G401 (cell line): Measurements from ENCODE around the gene MTOR. TPM values are rescaled to one million over a fixed set of nuclear protein-coding genes. Genes with fewer than 3 reads are reported as not detected.
"Not testable (repeated sequence)": the region's sequence is repeated elsewhere in the genome, so short reads cannot be mapped to it uniquely, and the experiment has no call there.

ENCODE experiments used
- DNase-seq: peaks from one replicate; pipeline ENCODE4 v3.0.0-alpha.2; 2015; ENCODE audit warnings: low spot score
- in situ Hi-C: cut with HindIII; loops from 2 replicates; pipeline ENCODE4 v1.10.0; 2016; ENCODE audit warnings: low sequenced_read_pairs, mixed read lengths
- total RNA-seq: library from RNA; depleted of rRNA; stranded (reverse); fragments of >200 nt; shearing (Covaris generic); gene quantifications from 2 replicates; pipeline ENCODE4 v1.2.3, GENCODE V29; 2014

MTOR gene
- total RNA-seq, 1 experiment from 2014 or later: 26.7 TPM

DNA sequence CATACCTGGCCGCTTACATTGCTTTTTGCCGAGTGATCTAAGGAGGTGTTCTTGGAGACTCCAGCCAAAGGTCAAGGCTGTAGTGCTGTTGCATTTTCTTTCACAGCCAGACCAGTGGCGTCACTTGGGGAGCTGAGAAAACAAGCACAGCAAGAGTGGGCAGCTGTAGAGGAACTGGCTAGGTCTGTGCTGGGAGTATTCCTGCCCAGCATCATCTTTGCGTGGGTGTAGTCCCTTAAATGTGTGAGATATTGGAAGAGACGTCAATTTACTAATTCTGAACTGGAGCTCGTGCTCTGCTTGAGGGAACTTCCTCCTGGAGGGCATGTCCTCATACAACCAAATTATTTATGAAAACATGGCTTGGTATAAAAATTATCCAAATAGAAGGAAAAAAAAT lies 20.8 kb upstream of the MTOR start:
- DNase-seq: no peak
- in situ Hi-C loops: no loop called here

DNA sequence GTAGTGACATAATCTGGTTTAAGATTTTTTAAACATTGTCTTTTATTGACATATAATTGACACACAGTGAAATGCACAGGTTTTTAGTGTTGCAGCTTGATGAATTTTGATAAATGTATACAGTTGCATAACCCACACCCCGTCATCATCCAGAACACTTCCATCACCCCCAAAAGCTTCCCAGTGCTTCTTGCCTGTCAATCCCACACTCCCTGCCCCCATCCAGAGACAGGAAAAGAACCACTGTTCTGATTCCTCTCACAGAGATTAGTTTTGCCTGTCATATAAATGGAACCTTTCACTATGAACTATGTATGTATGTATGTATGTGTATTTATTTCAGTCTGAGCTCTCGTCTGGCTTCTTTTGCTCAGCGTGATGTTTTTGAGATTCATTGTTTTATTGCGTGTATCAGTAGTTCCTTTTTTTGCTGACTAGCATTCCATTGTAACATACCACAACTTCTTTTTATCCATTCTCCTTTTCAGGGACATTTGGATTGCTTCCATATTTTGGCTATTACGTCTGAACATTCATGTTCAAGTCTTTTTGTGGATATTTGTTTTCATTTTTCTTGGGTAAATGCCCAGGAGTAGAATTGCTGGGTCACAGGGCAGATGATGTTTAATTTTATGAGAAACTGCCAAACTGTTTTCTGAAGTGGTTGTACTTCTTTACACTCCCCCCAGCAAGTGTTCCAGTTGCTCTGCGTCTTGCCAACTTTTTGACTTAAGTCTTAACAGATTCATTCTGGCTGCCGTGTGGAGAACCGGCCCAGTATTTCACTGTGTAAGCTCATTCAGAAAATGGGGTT lies 19.4 kb upstream of the MTOR start:
- no peak for DNase-seq

DNA sequence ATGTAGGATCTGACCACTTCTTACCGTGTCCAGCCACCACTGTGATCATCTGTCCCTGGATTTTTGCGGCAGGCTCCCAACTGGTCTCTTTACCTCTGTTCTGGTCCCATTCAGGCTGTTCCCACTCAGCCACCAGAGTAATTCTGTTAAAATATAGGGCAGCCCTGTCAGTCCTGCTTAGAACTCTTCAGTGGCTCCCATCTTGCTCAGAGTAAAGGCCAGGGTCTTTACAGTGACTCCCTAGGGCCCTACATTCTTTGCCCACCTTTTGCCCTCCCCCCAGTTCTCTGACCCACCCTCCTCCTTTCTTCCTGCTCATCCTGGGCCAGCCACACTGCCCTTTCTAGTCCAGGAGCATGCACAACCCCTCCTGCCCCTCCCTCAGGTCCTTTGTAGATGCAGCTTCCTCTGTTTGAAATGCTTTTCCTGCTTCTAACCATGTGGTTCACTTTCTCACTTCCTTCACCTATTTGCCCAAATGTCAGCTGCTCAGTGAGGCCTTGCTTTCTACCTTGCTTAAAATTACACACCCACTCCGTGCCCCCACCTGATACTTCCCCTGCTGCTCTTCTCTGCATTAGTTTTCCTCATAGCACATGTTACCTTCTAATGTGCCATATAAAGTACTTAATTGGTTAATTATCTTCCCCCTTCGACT lies 18.5 kb upstream of the MTOR start:
- in situ Hi-C loops: no loop called here
- no peak for DNase-seq

More for the DNA sequence above, 19.4 kb upstream of the MTOR start:
- in situ Hi-C loops: no loop called here

DNA sequence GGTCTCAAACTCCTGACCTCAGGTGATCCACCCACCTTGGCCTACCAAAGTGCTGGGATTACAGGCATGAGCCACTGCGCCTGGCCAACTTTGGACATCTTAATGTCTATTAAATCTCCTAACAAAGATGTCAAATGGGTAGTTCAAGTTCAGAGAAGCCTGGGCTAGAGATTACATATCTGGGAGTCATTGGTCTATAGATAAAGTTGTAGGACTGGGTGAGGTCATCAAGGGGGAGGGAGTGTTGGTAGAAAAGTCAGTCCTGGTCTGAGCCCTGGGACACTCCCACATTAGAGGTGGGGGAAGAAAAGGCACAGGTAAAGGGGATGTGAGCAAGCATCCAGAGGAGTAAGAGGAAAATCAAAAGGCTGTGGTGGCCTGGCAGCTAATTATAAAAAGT lies 17.3 kb upstream of the MTOR start:
- no peak for DNase-seq
- in situ Hi-C loops: no loop called here

DNA sequence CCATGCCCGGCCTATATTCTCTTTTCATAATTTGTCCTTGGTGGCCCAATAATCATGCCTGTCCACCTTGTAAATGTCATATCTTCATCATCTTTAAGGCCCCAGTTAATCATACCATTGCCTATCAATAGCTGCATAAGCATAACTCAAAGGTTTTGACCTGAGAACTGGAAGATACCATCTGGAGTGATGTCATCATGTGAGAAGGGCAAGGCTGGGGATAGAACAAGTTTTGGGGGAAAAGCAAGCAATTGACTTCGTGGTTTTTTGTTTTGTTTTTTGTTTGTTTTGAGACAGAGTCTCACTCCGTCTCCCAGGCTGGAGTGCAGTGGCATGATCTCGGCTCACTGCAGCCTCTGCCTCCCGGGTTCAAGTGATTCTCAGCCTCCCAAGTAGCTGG lies 16.8 kb upstream of the MTOR start:
- in situ Hi-C loops: no loop called here
- DNase-seq: no peak

DNA sequence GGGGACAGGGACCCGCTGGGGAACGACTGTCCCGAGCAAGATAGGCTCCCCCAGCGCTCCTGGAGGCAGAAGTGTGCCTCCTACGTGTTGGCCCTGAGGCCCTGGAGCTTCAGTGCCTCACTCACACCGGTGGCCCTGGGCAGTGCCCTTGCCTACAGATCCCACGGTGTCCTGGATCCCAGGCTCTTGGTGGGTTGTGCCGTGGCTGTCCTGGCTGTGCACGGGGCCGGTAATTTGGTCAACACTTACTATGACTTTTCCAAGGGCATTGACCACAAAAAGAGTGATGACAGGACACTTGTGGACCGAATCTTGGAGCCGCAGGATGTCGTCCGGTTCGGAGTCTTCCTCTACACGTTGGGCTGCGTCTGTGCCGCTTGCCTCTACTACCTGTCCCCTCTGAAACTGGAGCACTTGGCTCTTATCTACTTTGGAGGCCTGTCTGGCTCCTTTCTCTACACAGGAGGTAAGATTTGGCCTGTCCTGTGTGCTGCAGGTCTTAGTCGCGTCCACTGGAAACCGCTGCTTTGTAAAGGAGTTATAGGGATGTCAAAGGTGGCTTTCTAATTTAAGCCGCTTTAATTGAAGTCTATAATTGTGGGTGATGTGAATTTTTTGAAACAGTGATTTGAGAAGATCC lies 11.4 kb upstream of the MTOR start:
- no peak for DNase-seq
- in situ Hi-C loops: no loop called here

DNA sequence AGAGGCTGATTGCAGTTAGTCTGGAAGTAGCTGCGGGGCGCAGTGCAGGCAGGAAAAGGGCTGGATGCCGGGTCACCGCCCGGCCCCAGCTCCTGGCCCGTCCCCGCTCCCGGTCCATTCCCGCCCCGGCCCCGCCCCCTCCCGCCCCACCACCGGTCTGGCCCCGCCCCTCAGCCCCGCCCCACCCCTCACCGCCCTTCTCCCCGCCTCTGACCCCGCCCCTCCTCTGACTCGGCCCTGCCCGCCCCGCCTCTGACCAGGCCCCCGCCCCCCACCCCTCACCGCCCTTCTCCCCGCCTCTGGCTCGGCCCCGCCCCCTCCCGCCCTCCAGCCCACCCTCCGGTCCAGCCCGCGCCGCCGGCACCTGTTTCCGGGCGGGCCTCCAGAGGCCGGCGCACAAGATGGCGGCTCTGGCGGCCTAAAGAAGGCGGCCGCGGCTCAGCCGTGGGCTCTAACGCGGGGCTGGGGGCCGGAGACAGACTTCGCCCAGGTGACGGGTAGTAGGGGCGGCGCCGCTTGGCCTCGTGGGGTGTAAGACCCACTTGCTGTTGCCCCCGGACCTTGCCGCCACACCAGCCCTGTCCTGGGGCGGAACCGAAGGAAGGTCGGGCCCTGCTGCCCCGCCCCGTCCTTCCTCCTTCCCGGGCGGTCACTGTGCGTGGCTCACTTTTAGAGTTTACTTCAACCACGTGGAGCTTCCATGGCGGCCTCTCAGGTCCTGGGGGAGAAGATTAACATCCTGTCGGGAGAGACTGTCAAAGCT lies 10.7 kb upstream of the MTOR start, which contains the start of gene UBIAD1:
Gene UBIAD1, plus strand, starts transcription at position 367 of the 763 bp plus-strand sequence. Its CDS starts 334 bp downstream, at position 701.
- DNase-seq: peak; percentile 88
- in situ Hi-C loops: no loop called here

DNA sequence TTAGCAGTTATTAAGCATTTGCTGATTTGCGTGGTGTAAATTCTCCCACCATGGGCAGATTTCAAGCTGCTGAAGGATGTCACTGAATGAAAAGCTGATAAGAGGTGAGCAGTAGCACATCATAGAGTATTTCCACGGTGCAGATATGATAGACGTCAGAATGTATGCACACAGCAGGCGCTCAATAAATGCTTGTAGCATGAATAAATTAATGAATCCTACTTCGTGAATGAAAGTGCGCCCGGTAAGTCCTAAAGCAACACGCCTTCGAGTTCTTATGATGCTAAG lies 10.1 kb upstream of the MTOR start:
- no peak for DNase-seq
- in situ Hi-C loops: no loop called here

DNA sequence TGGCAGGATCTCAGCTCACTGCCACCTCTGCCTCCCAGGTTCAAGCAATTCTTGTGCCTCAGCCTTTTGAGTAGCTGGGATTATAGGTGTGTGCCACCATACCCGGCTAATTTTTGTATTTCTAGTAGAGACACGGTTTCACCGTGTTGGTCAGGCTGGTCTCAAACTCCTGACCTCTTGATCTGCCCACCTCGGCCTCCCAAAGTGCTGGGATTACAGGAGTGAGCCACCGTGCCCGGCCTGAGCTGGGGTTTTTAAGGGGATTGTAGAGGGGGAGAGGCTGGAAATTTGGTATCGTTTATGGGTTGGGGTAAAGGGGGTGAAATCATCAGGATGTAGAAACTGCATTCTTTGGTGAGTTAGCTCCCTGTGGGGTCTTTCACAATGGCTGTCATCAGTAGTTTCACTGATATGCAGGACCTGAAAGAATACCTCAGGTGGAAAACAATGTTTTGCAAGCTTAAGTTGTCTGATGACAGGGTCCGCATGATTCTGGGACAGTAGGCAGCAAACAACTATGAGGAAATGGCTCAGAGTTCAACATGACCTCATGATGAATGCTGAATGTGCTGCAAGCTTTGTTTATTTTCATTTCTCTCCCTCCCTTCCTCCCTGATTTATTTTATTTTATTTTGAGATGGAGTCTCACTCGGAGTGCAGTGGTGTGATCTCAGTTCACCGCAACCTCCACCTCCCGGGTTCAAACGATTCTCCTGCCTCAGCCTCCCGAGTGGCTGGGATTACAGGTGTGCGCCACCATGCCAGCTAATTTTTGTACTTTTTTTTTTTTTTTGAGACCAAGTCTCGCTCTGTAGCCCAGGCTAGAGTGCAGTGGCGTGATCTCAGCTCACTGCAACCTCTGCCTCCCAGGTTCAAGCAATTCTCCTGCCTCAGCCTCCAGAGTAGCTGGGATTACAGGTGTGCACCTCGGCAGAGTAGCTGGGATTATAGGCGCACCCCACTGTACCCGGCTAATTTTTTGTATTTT lies 5.3 kb upstream of the MTOR start:
- in situ Hi-C loops, DNase-seq: not testable (repeated sequence)

DNA sequence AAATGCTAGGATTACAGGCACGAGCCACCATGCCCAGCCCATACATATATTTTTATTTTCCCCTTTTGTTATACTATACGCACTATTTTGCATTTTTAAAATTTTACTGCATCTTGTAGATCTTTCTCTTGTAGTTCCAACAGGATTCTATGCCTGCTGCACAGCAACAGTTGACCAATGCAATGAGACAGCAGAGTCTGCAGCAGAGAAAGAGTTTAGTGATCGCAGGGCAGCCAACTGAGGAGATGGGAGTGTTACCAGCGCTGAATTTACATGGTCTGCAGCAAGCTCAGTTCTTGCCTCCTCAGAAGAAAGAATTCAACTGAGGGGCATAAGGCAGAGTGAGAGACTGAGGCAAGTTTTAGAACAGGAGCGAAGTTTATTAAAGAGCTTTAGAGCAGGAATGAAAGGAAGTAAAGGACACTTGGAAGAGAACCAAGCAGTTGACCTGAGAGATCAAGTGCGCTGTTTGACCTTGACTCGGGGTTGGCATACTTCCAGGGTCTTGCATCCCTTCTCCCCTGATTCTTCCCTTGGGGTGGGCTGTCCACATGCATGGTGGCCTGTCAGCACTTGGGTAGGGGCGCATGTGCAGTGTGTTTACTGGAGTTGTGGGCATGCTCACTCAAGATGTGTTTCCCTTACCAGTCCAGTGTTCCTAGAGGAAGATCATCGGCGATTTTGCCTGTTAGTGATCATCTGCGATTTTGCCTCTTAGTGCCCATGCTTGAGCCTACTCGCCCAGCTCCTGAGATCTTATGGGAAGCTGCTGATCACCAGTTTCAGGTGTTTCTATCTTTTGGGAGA lies 4.1 kb upstream of the MTOR start:
- in situ Hi-C loops: no loop called here
- DNase-seq: no peak

DNA sequence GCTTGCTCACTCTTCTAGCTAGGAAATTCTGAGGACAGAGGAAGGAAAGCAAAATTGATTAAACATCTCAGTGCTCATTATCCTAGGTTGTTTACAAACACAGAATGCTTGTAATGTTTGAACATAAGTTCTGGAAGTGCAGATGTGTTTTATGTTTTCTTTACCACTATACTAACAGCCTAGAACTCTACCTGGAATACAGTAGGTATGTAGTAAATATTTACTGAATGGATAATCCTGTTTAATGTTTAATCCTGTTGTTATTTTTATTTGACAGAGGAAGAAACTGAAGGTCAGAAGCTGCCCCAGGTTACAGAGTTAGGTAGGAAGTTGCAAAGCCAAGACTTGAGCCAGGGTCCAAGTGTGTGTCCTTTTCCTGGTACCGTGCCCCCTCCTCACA lies 6.1 kb downstream of the MTOR start:
- no peak for DNase-seq
- in situ Hi-C loops: no loop called here

DNA sequence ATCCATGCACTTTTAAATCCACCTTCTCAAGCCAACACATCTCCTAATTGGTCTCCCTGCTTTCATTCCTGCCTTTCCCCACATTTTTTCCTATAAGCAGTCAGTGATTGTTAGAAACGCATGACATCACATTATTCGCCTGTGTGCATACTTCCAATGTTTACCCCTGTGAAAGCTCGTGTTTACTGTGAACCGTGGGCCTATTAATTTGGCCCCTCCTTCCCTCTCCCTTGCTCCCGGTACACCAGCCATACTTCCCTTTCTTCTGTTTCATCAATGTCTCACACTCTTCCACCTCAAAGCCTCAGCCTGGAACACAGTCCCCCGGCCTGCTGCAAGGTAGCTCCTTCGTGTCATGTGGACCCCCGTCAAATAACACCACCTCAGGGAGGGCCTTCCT lies 9.1 kb downstream of the MTOR start:
- in situ Hi-C loops: no loop called here
- DNase-seq: no peak

DNA sequence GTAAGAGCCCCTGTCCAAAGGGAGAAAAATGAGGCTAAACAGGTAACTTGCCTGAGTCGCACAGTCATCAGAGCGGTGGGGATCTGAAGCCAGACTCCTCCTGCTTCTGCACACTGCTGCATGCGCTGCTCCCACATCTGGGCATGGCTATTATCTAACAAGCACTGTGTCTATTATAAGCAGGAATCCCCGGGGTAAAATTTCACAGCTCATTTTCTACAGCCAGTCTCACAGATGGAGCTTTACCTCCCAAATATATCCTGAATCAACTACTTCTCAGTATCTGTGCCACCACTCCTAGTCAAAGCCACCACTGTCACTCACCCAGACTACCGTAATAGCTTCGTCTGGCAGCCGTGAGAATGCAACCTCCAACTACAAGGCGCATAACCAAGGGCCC lies 9.8 kb downstream of the MTOR start:
- in situ Hi-C loops: no loop called here
- no peak for DNase-seq

DNA sequence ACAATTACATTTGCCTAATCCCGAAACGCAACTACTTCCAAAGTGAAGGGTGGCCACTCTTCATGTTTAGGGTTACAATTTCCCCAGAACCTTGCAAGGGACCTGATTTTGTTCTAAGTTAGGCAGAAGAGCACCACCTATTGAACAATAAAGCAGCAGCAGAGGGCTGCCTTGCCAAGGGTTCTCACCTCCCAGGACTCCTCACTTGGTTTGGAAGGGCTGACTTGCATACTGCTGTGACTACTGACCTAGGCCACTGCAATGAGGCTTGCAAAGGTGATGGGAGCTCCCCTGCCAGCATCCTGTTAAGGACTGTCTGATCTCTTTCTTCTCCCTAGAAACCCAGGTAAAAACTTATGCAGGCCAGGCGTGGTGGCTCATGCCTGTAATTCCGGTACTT lies 14.2 kb downstream of the MTOR start:
- in situ Hi-C loops: no loop called here
- peak; percentile 29 for DNase-seq

DNA sequence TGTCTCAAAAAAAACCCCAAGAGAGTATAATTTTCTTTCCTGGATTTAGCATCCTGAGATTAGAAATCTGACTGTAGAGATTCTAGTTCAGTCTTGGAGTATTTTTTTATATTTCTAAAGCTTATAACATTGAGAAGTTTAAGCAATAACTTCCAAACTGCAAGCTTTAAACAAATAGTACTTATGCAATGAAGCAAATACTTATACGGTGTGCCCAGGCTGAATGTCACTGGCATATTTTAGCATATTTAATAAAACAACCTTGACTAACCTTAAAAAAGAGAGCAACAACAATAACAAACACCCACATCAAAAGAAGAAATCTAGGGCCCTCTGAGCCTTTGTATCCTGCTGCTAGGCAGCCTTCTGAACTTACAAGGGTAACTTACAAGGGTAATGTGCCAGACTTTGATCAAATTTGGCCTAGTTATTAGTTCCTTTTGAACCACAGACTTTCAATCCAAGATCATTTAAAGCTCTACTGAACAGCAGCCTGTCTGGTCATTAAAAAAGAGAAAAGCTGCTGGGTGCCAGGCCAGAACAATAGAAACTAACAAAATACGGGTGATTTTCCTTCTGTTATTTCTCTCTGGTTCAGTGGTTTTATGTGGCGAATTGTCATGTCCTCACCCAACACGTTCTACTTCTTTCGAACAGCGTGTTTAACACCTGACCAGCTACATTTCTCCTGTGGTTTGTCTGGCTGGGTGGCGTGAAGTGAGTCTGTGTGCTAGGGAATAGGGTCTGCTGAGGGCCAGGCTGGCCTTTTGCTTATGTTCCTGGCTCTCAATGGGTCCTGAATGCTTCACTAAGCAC lies 16.2 kb downstream of the MTOR start:
- in situ Hi-C loops: no loop called here
- DNase-seq: no peak

DNA sequence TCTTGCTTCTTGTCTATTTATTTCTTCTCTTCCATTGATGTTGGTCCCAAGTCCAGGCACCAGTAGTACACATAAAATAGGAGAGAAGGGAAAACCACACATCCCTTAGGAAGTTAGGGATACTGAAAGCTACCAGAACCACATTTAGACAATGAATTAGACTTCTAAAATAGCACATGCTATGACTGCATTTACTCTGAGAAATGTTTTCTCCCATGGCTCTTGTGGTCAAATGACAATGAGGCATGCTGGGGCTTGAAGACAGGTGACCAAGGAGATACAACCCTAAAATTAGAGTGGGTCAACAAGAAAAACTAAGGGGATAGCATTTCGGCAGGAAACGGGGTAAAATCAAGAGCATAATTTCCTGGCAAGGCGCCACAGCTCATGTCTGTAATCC lies 17.1 kb downstream of the MTOR start:
- in situ Hi-C loops: no loop called here
- DNase-seq: no peak

DNA sequence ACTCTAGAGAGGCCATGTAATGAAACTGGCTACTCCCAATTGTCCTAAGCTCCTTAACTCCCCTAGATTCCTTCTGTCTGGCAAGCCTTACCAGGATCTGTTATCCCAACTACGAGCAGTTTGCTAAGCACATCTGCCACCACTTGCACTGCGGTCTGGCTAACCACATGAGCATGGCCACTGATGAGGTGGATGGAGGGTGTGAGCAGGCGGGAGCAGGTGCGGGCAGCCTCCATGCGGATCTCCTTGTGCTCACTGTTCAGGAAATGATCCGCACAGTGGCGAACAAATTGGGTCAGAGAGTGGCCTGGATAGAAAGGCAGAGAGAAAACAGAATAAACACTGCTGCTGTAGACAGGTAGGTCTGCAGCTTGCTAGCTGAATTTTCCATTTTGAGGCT lies 24.0 kb downstream of the MTOR start:
- in situ Hi-C loops: no loop called here

More for the DNA sequence above, 24.0 kb downstream of the MTOR start:
- DNase-seq: peak; percentile 81
